ENCODE measurements around the gene ADPRH. TPM values are rescaled to one million over a fixed set of nuclear protein-coding genes. Genes with fewer than 3 reads are reported as not detected.

ADPRH gene
- total RNA-seq, 3 donors from 2014 or later, result 0.93 to 9.1 (median 2.7) TPM

DNA sequence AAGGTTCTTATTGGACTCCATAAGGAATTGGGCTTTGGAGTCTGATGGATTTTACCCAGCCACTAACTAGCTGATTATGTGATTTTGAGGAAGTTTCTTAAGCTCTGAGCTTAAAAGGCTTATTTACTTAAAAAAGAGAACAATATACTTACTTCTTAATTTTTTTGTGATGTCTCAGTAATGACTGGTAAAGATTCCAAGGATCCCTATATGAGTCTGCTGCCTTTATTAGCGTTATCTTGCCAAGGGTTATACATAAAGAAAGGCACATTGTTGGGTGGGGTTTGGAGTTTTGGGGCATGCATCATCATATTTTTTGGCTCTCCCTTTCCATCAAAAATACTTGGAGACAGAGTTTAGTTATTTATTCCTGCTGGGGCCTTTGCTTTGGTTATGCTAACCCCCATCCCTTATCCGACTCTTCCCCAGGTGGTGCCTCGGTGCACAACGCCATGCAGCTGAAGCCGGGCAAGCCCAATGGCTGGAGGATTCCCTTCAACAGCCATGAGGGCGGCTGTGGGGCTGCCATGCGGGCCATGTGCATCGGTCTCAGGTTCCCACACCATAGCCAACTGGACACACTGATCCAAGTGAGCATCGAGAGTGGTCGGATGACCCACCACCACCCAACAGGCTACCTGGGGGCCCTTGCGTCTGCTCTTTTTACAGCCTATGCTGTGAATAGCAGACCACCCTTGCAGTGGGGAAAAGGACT is 6.7 kb downstream of the ADPRH start:
- H3K36me3 ChIP-seq (ENCODE audit: low read depth), result no peaks in the 10 kb centered on the region
- TF ChIP-seq, protein P1, sequence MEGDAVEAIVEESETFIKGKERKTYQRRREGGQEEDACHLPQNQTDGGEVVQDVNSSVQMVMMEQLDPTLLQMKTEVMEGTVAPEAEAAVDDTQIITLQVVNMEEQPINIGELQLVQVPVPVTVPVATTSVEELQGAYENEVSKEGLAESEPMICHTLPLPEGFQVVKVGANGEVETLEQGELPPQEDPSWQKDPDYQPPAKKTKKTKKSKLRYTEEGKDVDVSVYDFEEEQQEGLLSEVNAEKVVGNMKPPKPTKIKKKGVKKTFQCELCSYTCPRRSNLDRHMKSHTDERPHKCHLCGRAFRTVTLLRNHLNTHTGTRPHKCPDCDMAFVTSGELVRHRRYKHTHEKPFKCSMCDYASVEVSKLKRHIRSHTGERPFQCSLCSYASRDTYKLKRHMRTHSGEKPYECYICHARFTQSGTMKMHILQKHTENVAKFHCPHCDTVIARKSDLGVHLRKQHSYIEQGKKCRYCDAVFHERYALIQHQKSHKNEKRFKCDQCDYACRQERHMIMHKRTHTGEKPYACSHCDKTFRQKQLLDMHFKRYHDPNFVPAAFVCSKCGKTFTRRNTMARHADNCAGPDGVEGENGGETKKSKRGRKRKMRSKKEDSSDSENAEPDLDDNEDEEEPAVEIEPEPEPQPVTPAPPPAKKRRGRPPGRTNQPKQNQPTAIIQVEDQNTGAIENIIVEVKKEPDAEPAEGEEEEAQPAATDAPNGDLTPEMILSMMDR (IDR thresholded peaks at IDR 0.05), result no peak
- no peak overlapping the region for H3K4me3 ChIP-seq
- no peak for ATAC-seq
- H3K9me3 ChIP-seq, result no peaks in the 10 kb centered on the region
- H3K4me1 ChIP-seq (ENCODE audit: low read depth), result no peaks in the 10 kb centered on the region
- no peak for DNase-seq
- intact Hi-C loops (cut with DNase I, micrococcal nuclease), result no loop called here

DNA sequence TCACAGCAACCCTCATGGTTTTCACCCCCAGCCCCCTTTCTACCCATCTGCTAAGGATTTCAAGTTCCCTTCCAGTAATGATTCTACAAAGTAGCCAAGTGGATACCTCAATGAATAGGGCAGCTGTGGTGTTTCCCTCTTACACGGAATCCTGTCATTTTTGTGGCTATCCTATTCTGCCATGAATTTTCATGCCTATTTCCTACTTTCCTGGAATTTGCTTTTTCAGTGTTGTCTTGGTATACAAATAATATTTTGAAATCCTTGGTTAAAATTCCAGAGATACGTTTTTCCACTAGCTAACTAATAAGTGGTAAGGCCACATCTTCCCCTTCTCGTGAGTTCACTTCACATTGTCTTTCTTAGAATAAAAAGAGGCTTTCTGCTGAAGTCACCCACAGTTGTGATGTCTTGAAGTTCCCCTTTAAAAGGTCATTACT is 7.5 kb downstream of the ADPRH start:
- intact Hi-C loops (cut with DNase I, micrococcal nuclease), result no loop called here
- no peak for ATAC-seq
- DNase-seq, result no peak
- H3K9me3 ChIP-seq, result no peaks in the 10 kb centered on the region
- H3K4me3 ChIP-seq, result no peak overlapping the region
- TF ChIP-seq, protein P1 (IDR thresholded peaks at IDR 0.05), result no peak
- H3K4me1 ChIP-seq (ENCODE audit: low read depth), result no peaks in the 10 kb centered on the region
- H3K36me3 ChIP-seq (ENCODE audit: low read depth), result no peaks in the 10 kb centered on the region

DNA sequence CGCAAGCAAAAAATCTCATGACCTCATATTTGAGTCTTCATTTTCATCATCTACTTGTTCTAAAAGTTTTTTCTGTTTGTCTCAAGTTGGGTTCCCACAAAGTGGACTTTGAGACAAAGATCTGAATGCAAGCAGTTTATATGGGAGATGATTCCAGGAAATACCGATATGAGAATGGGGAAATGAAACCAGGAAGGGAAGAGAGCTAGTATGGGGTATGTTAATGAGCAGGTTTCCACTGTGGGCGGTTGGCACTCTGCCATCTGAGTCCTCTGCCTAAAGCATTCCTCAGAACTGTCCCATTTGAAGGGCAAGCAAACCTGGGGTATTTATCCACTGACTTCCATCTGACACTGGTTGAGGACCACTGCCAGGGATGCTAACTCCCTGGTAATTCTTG is 8.8 kb downstream of the ADPRH start:
- Histone ChIP-seq H3K36me3 (ENCODE audit: low read depth) (no peaks in the 10 kb centered on the region), H3K4me3 (no peak overlapping the region), H3K4me1 (ENCODE audit: low read depth) (no peaks in the 10 kb centered on the region), H3K9me3 (no peaks in the 10 kb centered on the region)
- ATAC-seq (peak; percentile 88), DNase-seq (peak; percentile 64 to 70 (median 65))
- intact Hi-C loops (cut with DNase I, micrococcal nuclease), result no loop called here
- TF ChIP-seq, protein P1 (IDR thresholded peaks at IDR 0.05), result no peak

DNA sequence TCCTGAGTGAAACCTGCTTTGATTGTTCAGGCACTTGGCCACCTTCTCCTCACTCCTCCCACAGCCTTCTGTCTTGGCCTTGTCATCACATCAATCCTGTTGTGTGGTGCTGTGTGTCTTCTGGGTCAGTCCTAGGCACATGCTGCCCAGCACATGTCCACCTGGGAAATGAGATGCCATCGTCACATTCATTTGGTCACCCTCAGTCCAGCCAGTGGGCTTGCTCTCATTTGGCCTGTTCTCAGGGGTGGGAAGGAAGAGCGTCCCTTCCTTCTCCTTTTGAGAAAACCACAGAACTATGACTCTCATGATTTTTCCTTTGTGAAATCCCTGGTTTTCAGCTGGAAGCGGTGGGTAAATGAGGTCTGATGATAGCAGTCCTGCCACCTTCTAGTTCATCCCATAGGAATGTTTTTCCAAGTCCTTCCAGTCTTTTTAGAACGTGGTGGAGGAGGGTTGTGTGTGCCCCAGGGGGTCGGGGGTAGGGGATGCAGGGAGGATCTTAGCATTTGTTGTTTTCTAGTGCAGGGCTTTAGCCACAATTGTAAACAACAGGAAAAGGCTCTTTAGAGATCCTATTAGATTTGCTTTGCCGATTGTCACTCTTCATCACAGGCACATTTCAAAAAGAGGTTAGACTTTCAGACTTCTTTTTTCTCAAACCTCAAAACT is 9.9 kb downstream of the ADPRH start:
- TF ChIP-seq, protein P1 (IDR thresholded peaks at IDR 0.05), result no peak

DNA sequence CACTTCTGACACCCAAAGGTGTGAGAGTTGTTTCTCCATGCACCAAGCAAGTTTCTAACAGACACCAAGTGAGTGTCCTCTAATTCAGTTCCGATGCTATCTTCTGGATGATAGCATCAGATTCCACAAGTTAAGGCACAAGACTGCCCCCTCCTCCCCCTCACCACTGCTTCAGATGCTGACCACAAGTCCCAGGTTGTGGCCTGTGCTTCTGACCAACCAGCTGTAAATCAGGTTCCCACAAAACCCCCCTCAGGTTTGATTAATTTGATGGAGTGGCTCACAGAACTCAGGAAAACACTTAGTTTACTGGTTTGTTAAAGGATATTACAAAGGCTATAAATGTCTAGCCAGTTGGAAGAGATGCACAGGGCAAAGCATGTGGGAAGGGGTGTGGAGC is 11.4 kb downstream of the ADPRH start:
- H3K4me3 ChIP-seq, result no peak overlapping the region
- intact Hi-C loops (cut with DNase I, micrococcal nuclease), result no loop called here
- H3K36me3 ChIP-seq (ENCODE audit: low read depth), result no peaks in the 10 kb centered on the region
- H3K9me3 ChIP-seq, result no peaks in the 10 kb centered on the region
- no peaks in the 10 kb centered on the region for H3K4me1 ChIP-seq (ENCODE audit: low read depth)
- TF ChIP-seq, protein P1 (IDR thresholded peaks at IDR 0.05), result no peak
- DNase-seq (no peak), ATAC-seq (no peak)

More for the DNA sequence above, 9.9 kb downstream of the ADPRH start:
- no peak for DNase-seq
- Histone ChIP-seq H3K4me3 (no peak overlapping the region), H3K9me3 (no peaks in the 10 kb centered on the region), H3K4me1 (ENCODE audit: low read depth) (no peaks in the 10 kb centered on the region), H3K36me3 (ENCODE audit: low read depth) (no peaks in the 10 kb centered on the region)
- intact Hi-C loops (cut with DNase I, micrococcal nuclease), result no loop called here
- peak; percentile 21 for ATAC-seq

Data from mucosa of descending colon (tissue), 3 donors.